ENCODE results near the gene FMNL2.

The FMNL2 gene

GRCh38 chr2:152454371-152454770 lies 119.4 kb downstream of the FMNL2 start:
- Histone ChIP-seq H3K4me2 (ENCODE audit: insufficient read depth, low read length) (no peak overlapping the region), H3K9ac (ENCODE audit: low read depth, low read length) (no peak overlapping the region), H2AFZ (ENCODE audit: low read depth, low read length) (no peak overlapping the region), H3K4me3 (ENCODE audit: low read depth in 1 of 2, low read length in 2 of 2) (no peak overlapping the region), H3K4me1 (ENCODE audit: insufficient read depth, low read length) (no peaks in the 10 kb centered on the region), H3K36me3 (ENCODE audit: insufficient read depth, low read length) (no peaks in the 10 kb centered on the region), H3K27ac (ENCODE audit: low read length) (no peak overlapping the region), H3K9me3 (ENCODE audit: insufficient read depth, low read length, severe bottlenecking) (no peaks in the 10 kb centered on the region), H3K27me3 (ENCODE audit: insufficient read depth, low read length, poor library complexity) (peaks cover 5% of the 10 kb centered on the region), H3K79me2 (ENCODE audit: insufficient read depth, low read length) (no peaks in the 10 kb centered on the region), H4K20me1 (ENCODE audit: insufficient read depth, low read length) (no peaks in the 10 kb centered on the region)
- ATAC-seq (ENCODE audit: insufficient read depth, low read depth) (no peak), DNase-seq (no peak)
- no peak for TF ChIP-seq EZH2 (IDR thresholded peaks at IDR 0.05; ENCODE audit: borderline replicate concordance, low read depth, low read length, severe bottlenecking)
- no peak for TF ChIP-seq CTCF (IDR thresholded peaks at IDR 0.05; ENCODE audit: borderline replicate concordance, extremely low read depth, low read length, poor library complexity, severe bottlenecking)

- Histone ChIP-seq H3K27me3 (ENCODE audit: insufficient read depth, low read length, poor library complexity) (peaks cover 3% of the 10 kb centered on the region), H3K79me2 (ENCODE audit: insufficient read depth, low read length) (no peaks in the 10 kb centered on the region), H3K9ac (ENCODE audit: low read depth, low read length) (no peak overlapping the region), H3K4me1 (ENCODE audit: insufficient read depth, low read length) (no peaks in the 10 kb centered on the region), H3K9me3 (ENCODE audit: insufficient read depth, low read length, severe bottlenecking) (no peaks in the 10 kb centered on the region), H4K20me1 (ENCODE audit: insufficient read depth, low read length) (no peaks in the 10 kb centered on the region), H3K27ac (ENCODE audit: low read length) (no peak overlapping the region), H2AFZ (ENCODE audit: low read depth, low read length) (no peak overlapping the region), H3K4me3 (ENCODE audit: low read depth in 1 of 2, low read length in 2 of 2) (no peak overlapping the region), H3K36me3 (ENCODE audit: insufficient read depth, low read length) (no peaks in the 10 kb centered on the region), H3K4me2 (ENCODE audit: insufficient read depth, low read length) (no peak overlapping the region)
- ATAC-seq (ENCODE audit: insufficient read depth, low read depth): no peak
- no peak for DNase-seq
- TF ChIP-seq CTCF (IDR thresholded peaks at IDR 0.05; ENCODE audit: borderline replicate concordance, extremely low read depth, low read length, poor library complexity, severe bottlenecking) (no peak), EZH2 (IDR thresholded peaks at IDR 0.05; ENCODE audit: borderline replicate concordance, low read depth, low read length, severe bottlenecking) (no peak)
Measured at GRCh38 chr2:152454960-152455359, 120.0 kb downstream of the FMNL2 start.

GRCh38 chr2:152455738-152456137 lies 120.8 kb downstream of the FMNL2 start:
- Histone ChIP-seq H3K4me3 (ENCODE audit: low read depth in 1 of 2, low read length in 2 of 2) (no peak overlapping the region), H3K27me3 (ENCODE audit: insufficient read depth, low read length, poor library complexity) (no peaks in the 10 kb centered on the region), H3K9ac (ENCODE audit: low read depth, low read length) (no peak overlapping the region), H2AFZ (ENCODE audit: low read depth, low read length) (no peak overlapping the region), H3K9me3 (ENCODE audit: insufficient read depth, low read length, severe bottlenecking) (no peaks in the 10 kb centered on the region), H3K27ac (ENCODE audit: low read length) (no peak overlapping the region), H4K20me1 (ENCODE audit: insufficient read depth, low read length) (no peaks in the 10 kb centered on the region), H3K4me1 (ENCODE audit: insufficient read depth, low read length) (no peaks in the 10 kb centered on the region), H3K79me2 (ENCODE audit: insufficient read depth, low read length) (no peaks in the 10 kb centered on the region), H3K4me2 (ENCODE audit: insufficient read depth, low read length) (no peak overlapping the region), H3K36me3 (ENCODE audit: insufficient read depth, low read length) (no peaks in the 10 kb centered on the region)
- TF ChIP-seq EZH2 (IDR thresholded peaks at IDR 0.05; ENCODE audit: borderline replicate concordance, low read depth, low read length, severe bottlenecking) (no peak), CTCF (IDR thresholded peaks at IDR 0.05; ENCODE audit: borderline replicate concordance, extremely low read depth, low read length, poor library complexity, severe bottlenecking) (no peak)
- DNase-seq (no peak), ATAC-seq (ENCODE audit: insufficient read depth, low read depth) (no peak)

GRCh38 chr2:152456262-152456661 lies 121.3 kb downstream of the FMNL2 start:
- H4K20me1 ChIP-seq (ENCODE audit: insufficient read depth, low read length): no peaks in the 10 kb centered on the region
- no peak overlapping the region for H3K27ac ChIP-seq (ENCODE audit: low read length)
- no peak for ATAC-seq (ENCODE audit: insufficient read depth, low read depth)
- no peaks in the 10 kb centered on the region for H3K27me3 ChIP-seq (ENCODE audit: insufficient read depth, low read length, poor library complexity)
- no peak for DNase-seq
- H3K4me2 ChIP-seq (ENCODE audit: insufficient read depth, low read length): no peak overlapping the region
- no peaks in the 10 kb centered on the region for H3K79me2 ChIP-seq (ENCODE audit: insufficient read depth, low read length)
- H3K4me3 ChIP-seq (ENCODE audit: low read depth in 1 of 2, low read length in 2 of 2): no peak overlapping the region
- no peaks in the 10 kb centered on the region for H3K9me3 ChIP-seq (ENCODE audit: insufficient read depth, low read length, severe bottlenecking)
- no peaks in the 10 kb centered on the region for H3K4me1 ChIP-seq (ENCODE audit: insufficient read depth, low read length)
- H2AFZ ChIP-seq (ENCODE audit: low read depth, low read length): no peak overlapping the region
- TF ChIP-seq EZH2 (IDR thresholded peaks at IDR 0.05; ENCODE audit: borderline replicate concordance, low read depth, low read length, severe bottlenecking) (no peak), CTCF (IDR thresholded peaks at IDR 0.05; ENCODE audit: borderline replicate concordance, extremely low read depth, low read length, poor library complexity, severe bottlenecking) (no peak)
- no peak overlapping the region for H3K9ac ChIP-seq (ENCODE audit: low read depth, low read length)
- no peaks in the 10 kb centered on the region for H3K36me3 ChIP-seq (ENCODE audit: insufficient read depth, low read length)
